A549 (cell line): ENCODE results near the gene IDUA. TPM values are rescaled to one million over a fixed set of nuclear protein-coding genes. Genes with fewer than 3 reads are reported as not detected.

ENCODE experiments used
- ATAC-seq, 2 experiments: fragments of 200-7000 bp in 1 of 2; fragments of >200 bp in 1 of 2; cut with Nextera tagmentation in 1 of 2; cut with Tn5 transposase in 1 of 2; 3 replicates each; pipeline versions ENCODE4 v1.8.0 to v1.9.1; 2018 to 2020; ENCODE audit warnings: mild to moderate bottlenecking in 1 of 2, moderate library complexity in 1 of 2
- CTCF ChIA-PET: fragments of 300-600 bp; sonication (Branson Sonifier 250); formaldehyde crosslinking; extraction: SDS; loops from one replicate; lab custom pipeline; 2021; ENCODE audit warnings: antibody characterized with exemption, inconsistent platforms; lab: Yijun Ruan, JAX
- POLR2A ChIA-PET: fragments of 350-600 bp; formaldehyde crosslinking; extraction: SDS; loops from one replicate; lab custom pipeline; 2021; ENCODE audit warnings: antibody characterized with exemption, inconsistent platforms; lab: Yijun Ruan, JAX
- DNase-seq, 2 experiments: peaks; one replicate each; pipeline versions ENCODE4 v3.0.0 to v3.0.0-alpha.2; 2011 to 2016; ENCODE audit warnings: low read depth in 1 of 2, low spot score in 1 of 2
- FAIRE-seq: peaks from 2 replicates; lab custom pipeline; 2011; peaks lifted over from hg19 to GRCh38; lab: Jason Lieb, UNC
- H3K27ac ChIP-seq, 2 experiments: fragments of >200 bp; sonication (Bioruptor Twin); formaldehyde crosslinking; 3 replicates each; pipeline ENCODE4 v1.5.1; 2016 to 2017
- H3K4me1 ChIP-seq: fragments of >200 bp; sonication (Bioruptor Twin); formaldehyde crosslinking; 3 replicates; pipeline ENCODE4 v1.6.1; 2016
- H3K4me2 ChIP-seq: fragments of >200 bp; sonication (Bioruptor Twin); formaldehyde crosslinking; 3 replicates; pipeline ENCODE4 v1.6.1; 2016
- H3K4me3 ChIP-seq: fragments of >200 bp; sonication (Bioruptor Twin); formaldehyde crosslinking; 3 replicates; pipeline ENCODE4 v1.5.1; 2016
- H3K9me3 ChIP-seq: fragments of >200 bp; sonication (Bioruptor Twin); formaldehyde crosslinking; 3 replicates; pipeline ENCODE4 v1.6.1; 2016
- ATOH8 ChIP-seq: fragments of 250-450 bp; sonication (Bioruptor Pico); IDR thresholded peaks from 2 replicates; pipeline ENCODE4 v1.5.0; 2020; ENCODE audit warnings: low read depth, mild to moderate bottlenecking, moderate library complexity
- BHLHE40 ChIP-seq: IDR thresholded peaks from 2 replicates; pipeline ENCODE4 v1.6.1; 2012; ENCODE audit warnings: low read depth, low read length, inconsistent platforms
- CBX2 ChIP-seq: fragments of 200-600 bp; sonication (generic); IDR thresholded peaks from 2 replicates; pipeline ENCODE4 v1.6.1; 2016; ENCODE audit warnings: low read depth, mild to moderate bottlenecking, borderline replicate concordance
- CBX8 ChIP-seq: fragments of 200-600 bp; sonication (generic); IDR thresholded peaks from 2 replicates; pipeline ENCODE4 v1.6.1; 2016
- CEBPB ChIP-seq, 2 experiments: fragments of >200 bp in 1 of 2; sonication (Bioruptor Twin) in 1 of 2; formaldehyde crosslinking in 1 of 2; IDR thresholded peaks; 2 replicates each; pipeline ENCODE4 v1.6.1; 2012 to 2016
- CHD4 ChIP-seq: fragments of 200-600 bp; sonication (generic); IDR thresholded peaks from 2 replicates; pipeline ENCODE4 v1.6.1; 2016; ENCODE audit warnings: antibody characterized with exemption, mild to moderate bottlenecking, borderline replicate concordance
- EHF ChIP-seq: fragments of 250-450 bp; sonication (Bioruptor Pico); IDR thresholded peaks from 2 replicates; pipeline ENCODE4 v1.5.0; 2020; ENCODE audit warnings: mild to moderate bottlenecking
- ESRRA ChIP-seq: fragments of 150-350 bp; IDR thresholded peaks from 2 replicates; pipeline ENCODE4 v1.6.1; 2014; ENCODE audit warnings: mild to moderate bottlenecking, low read length, borderline replicate concordance
- GATA3 ChIP-seq: IDR thresholded peaks from 2 replicates; pipeline ENCODE4 v1.6.1; 2012; ENCODE audit warnings: borderline replicate concordance
- HDAC2 ChIP-seq: fragments of 200-600 bp; sonication (generic); IDR thresholded peaks from 2 replicates; pipeline ENCODE4 v1.6.1; 2016
- HOXA7 ChIP-seq: fragments of 250-450 bp; sonication (Bioruptor Pico); IDR thresholded peaks from 2 replicates; pipeline ENCODE4 v1.5.0; 2020; ENCODE audit warnings: mild to moderate bottlenecking, moderate library complexity
- JUNB ChIP-seq: fragments of >200 bp; sonication (Bioruptor Twin); formaldehyde crosslinking; IDR thresholded peaks from 2 replicates; pipeline ENCODE4 v1.6.1; 2016
- MAFK ChIP-seq: fragments of 450-650 bp; IDR thresholded peaks from 2 replicates; pipeline ENCODE4 v1.6.1; 2014; ENCODE audit not compliant: partially characterized antibody
- NR3C1 ChIP-seq: fragments of >200 bp; sonication (Bioruptor Twin); formaldehyde crosslinking; IDR thresholded peaks from 3 replicates; pipeline ENCODE4 v1.6.1; 2017
- POLR2A ChIP-seq: IDR thresholded peaks from 2 replicates; pipeline ENCODE4 v1.6.1; 2012; ENCODE audit warnings: mild to moderate bottlenecking, low read length
- RARB ChIP-seq: fragments of 250-450 bp; sonication (Bioruptor Pico); IDR thresholded peaks from 2 replicates; pipeline ENCODE4 v1.8.0; 2021; ENCODE audit warnings: mild to moderate bottlenecking, moderate library complexity
- RFX5 ChIP-seq: fragments of 450-650 bp; IDR thresholded peaks from 2 replicates; pipeline ENCODE4 v1.7.1; 2014; ENCODE audit warnings: antibody characterized with exemption, mild to moderate bottlenecking, moderate library complexity
- RNF2 ChIP-seq: fragments of 200-600 bp; sonication (generic); IDR thresholded peaks from 2 replicates; pipeline ENCODE4 v1.6.1; 2016; ENCODE audit warnings: low read depth, mild to moderate bottlenecking, antibody characterized with exemption, moderate library complexity, borderline replicate concordance
- SMC3 ChIP-seq: fragments of >200 bp; sonication (Bioruptor Twin); formaldehyde crosslinking; IDR thresholded peaks from 3 replicates; pipeline ENCODE4 v1.6.1; 2018; ENCODE audit warnings: inconsistent platforms
- SREBF2 ChIP-seq: fragments of 450-650 bp; IDR thresholded peaks from 2 replicates; pipeline ENCODE4 v1.6.1; 2014; ENCODE audit warnings: mild to moderate bottlenecking, moderate library complexity
- TFCP2L1 ChIP-seq: fragments of 250-450 bp; sonication (Bioruptor Pico); IDR thresholded peaks from 2 replicates; pipeline ENCODE4 v1.5.0; 2021; ENCODE audit warnings: mild to moderate bottlenecking
- ZNF302 ChIP-seq: fragments of 250-450 bp; sonication (Bioruptor Pico); IDR thresholded peaks from 2 replicates; pipeline ENCODE4 v1.9.0; 2021; ENCODE audit warnings: inconsistent platforms, mild to moderate bottlenecking, moderate library complexity
- WGBS: methylation state at CpG from one replicate; pipeline ENCODE4 v1.1.6; 2017; ENCODE audit errors: missing lambda C conversion rate; 5-methylcytosine and 5-hydroxymethylcytosine counted together
- polyA plus RNA-seq, 4 experiments: library from polyadenylated mRNA; depleted of rRNA in 3 of 4; stranded (reverse); fragments of >200 nt; fragmentation: RNase III in 1 of 4; extraction: RNeasy Plus Mini Kit Qiagen cat#74134 plus additional on column Dnase treatment in 1 of 4; gene quantifications; 2 replicates in 3 of 4; 3 replicates in 1 of 4; pipeline ENCODE4 v1.2.3, GENCODE V29; 2011 to 2017

The IDUA gene
- polyA plus RNA-seq, 2 of the 4 experiments (the other 2 are of a cell fraction) = 3.1 to 19.4 TPM

DNA sequence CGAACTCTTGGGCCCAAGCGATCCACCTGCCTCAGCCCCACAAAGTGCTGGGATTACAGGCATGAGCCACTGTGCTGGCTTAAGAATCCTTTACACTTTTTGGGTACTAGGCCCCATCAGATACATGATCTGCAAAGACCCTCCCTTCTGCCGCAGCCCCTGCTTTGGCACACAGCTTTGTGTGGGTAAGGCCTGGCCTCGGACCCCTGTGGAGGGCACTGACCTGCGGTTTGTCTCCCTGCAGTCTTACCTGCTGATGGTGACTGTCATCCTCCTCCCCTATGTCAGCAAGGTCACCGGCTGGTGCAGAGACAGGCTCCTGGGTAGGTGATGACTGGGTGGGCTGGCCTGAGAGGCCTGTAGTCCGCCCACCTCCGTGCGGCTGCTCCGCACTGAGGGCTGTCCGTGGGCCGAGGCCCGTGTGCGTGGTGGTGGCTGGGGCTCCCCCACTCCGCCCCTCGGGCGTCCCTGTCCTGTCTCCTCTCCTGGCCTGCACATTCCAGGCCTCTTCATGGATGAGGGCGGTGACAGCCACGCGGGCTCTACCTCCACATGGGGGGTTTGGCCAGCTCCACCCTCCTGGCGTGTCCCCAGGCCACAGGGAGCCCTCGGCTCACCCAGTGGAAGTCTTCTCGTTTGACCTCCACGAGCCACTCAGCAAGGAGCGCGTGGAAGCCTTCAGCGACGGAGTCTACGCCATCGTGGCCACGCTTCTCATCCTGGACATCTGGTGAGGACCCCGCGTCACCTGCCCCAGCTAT lies 31.5 kb upstream of the IDUA start:
- H3K9me3 ChIP-seq = no peaks in the 10 kb centered on the region
- ChIA-PET POLR2A (no interaction called here), CTCF (no interaction called here)
- no peak overlapping the region for H3K27ac ChIP-seq
- WGBS = 97% methylated on average over 22 of the region's 33 CpGs
- no peak overlapping the region for H3K4me2 ChIP-seq
- no peak for TF ChIP-seq ZNF302 (CRISPR knock-in tag)
- TF ChIP-seq BHLHE40 = no peak
- no peak for TF ChIP-seq NR3C1
- TF ChIP-seq CEBPB (IDR thresholded peaks at IDR 0.05) = no peak
- TF ChIP-seq POLR2A = no peak
- TF ChIP-seq EHF (CRISPR knock-in tag) = no peak
- TF ChIP-seq HOXA7 = no peak
- TF ChIP-seq ESRRA = no peak
- no peak for TF ChIP-seq CHD4
- TF ChIP-seq RNF2 = no peak
- TF ChIP-seq CBX8 = no peak
- TF ChIP-seq ATOH8 (CRISPR knock-in tag) = no peak
- TF ChIP-seq JUNB = no peak
- TF ChIP-seq TFCP2L1 = no peak
- no peak for TF ChIP-seq SMC3
- H3K4me3 ChIP-seq = no peak overlapping the region
- no peaks in the 10 kb centered on the region for H3K4me1 ChIP-seq
- FAIRE-seq (no peak), DNase-seq (no peak), ATAC-seq (no peak)

- 92% methylated on average over 6 of the region's 12 CpGs for WGBS
- no peak overlapping the region for H3K27ac ChIP-seq
- no peaks in the 10 kb centered on the region for H3K9me3 ChIP-seq
- CTCF ChIA-PET = no interaction called here
- H3K4me2 ChIP-seq = no peak overlapping the region
- no peak for TF ChIP-seq CBX2
- no peak for TF ChIP-seq RFX5
- no peak for TF ChIP-seq TFCP2L1
- no peak for TF ChIP-seq EHF (CRISPR knock-in tag)
- no peak for TF ChIP-seq RARB
- TF ChIP-seq MAFK = no peak
- no peak for TF ChIP-seq GATA3
- TF ChIP-seq, all 56 proteins: peak for 0
- no peak for ATAC-seq
- Histone ChIP-seq H3K4me1 (no peaks in the 10 kb centered on the region), H3K4me3 (no peak overlapping the region)
- POLR2A ChIA-PET = no interaction called here
- DNase-seq = no peak
- no peak for FAIRE-seq
Observed at GRCh38 chr4:955931-956381, 30.9 kb upstream of the IDUA start.

GRCh38 chr4:956531-957230 lies 30.2 kb upstream of the IDUA start:
- Histone ChIP-seq H3K27ac (no peak overlapping the region), H3K4me1 (no peaks in the 10 kb centered on the region), H3K9me3 (no peaks in the 10 kb centered on the region), H3K4me3 (no peak overlapping the region), H3K4me2 (no peak overlapping the region)
- POLR2A ChIA-PET = no interaction called here
- ATAC-seq (no peak), FAIRE-seq (no peak), DNase-seq (no peak)
- 76% methylated on average over 11 of the region's 14 CpGs for WGBS
- CTCF ChIA-PET = no interaction called here
- TF ChIP-seq ATOH8 (CRISPR knock-in tag) = no peak
- no peak for TF ChIP-seq SREBF2
- TF ChIP-seq HDAC2 = no peak
- TF ChIP-seq HOXA7 = no peak
